GM18511 (cell line): ENCODE results near the gene OTULINL.
"Not testable (repeated sequence)": the region's sequence is repeated elsewhere in the genome, so short reads cannot be mapped to it uniquely, and the experiment has no call there.

ENCODE experiments used
- ATAC-seq: cut with Tn5 transposase; IDR thresholded peaks from one replicate; pipeline ENCODE4 v1.9.1; 2021; ENCODE audit warnings: mild to moderate bottlenecking, moderate library complexity; ENCODE audit not compliant: unreplicated experiment

The OTULINL gene

GRCh38 chr5:14581106-14581890, at the start of gene OTULINL:
Gene OTULINL, plus strand, starts transcription at chr5:14581792. Its CDS starts 103 bp downstream, at chr5:14581895.
- ATAC-seq: peak; percentile 99

GRCh38 chr5:14532180-14532579, 49.4 kb upstream of the OTULINL start:
- ATAC-seq: no peak

DNA sequence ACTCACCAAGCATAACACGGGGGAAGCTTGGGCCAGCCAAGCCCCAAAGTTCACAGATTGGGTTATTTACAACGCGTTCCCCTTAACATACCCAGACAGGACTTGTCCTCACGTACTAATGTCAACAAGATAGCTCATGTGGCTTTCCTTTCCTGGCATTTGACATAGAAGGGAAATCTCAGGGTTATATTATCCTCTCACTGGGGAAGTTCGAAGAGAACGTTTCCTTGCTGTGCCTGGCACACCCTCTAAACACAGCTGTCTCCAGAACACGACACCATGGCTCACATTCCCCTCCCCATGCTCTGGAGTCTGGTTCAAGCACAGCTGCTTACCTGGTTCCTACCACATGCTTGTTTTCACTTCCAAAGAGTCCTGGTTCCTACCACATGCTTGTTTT, 46.8 kb upstream of the OTULINL start:
- ATAC-seq: no peak

DNA sequence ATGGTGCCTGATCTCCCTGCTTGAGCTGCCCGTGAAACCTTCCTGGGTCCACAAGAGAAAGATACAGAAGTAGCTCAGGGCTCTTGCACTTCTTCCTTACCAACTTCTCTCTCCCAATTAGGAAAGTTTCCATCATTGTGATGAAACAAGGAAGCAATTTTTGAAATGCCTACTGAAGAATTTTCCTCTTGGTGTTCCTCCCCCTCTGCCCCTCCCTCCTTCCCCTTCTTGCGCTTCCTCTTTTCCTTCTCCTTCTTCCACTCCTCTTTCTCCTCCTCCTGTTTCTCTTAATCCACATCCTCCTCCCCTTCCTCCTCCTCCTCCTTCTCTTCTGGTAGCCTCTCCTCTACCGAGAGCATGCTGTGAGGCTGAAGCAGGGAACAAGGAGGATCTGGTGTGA, 36.3 kb upstream of the OTULINL start:
- no peak for ATAC-seq

DNA sequence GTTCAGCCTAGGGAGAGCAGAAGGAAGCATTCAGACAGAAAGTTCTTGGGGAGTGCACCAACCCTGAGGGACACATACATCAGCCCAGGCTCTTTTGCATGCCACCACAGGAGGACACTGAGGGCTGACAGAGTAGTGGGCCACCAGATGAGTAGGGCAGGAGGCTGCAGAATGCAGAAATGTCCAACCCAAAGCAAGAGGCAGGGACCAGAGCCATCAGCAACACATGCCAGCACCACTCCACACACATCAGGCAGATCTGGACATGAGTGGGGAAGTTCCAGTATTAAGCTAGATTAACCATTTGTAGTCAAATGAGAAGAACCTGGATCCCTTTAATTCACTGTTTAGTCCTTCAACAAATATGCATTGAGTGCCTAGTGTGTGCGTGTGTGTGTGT, 35.7 kb upstream of the OTULINL start:
- ATAC-seq: no peak

GRCh38 chr5:14547666-14548065, 33.9 kb upstream of the OTULINL start:
- no peak for ATAC-seq

- ATAC-seq: no peak
Measured at GRCh38 chr5:14551211-14551610, 30.4 kb upstream of the OTULINL start.

DNA sequence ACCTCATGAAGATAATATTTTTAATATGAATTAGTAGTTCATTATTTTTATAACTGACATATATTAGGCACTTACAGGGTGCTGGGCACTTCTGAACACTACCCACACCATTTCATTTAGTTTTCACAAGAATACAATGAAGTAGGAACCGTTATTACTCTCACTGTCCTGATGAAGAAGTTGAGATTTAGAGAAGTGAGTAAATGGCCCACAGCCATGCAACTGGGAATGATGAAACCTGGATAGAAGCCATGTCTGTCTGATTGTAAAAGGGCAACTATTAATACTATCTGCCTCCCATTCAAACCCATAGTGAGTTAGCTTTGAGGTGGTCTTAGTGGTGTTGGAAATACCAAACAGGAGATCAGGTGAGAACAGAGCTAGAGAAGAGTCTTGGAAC, 29.6 kb upstream of the OTULINL start:
- no peak for ATAC-seq

DNA sequence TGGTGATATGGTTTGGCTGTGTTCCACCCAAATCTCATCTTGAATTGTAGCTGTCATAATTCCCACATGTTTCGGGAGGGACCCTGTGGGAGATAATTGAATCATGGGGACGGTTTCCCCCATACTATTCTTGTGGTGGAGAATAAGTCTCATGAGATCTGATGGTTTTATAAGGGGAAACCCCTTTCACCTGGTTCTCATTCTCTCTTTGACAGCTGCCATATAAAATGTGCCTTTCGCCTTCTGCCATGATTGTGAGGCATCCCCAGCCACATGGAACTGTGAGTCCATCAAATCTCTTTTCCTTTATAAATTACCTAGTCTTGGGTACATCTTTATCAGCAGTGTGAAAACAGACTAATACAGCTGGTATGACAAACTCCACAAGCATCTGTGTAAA, 27.3 kb upstream of the OTULINL start:
- not testable (repeated sequence) for ATAC-seq

- no peak for ATAC-seq
Measured at GRCh38 chr5:14556015-14556414, 25.6 kb upstream of the OTULINL start.

GRCh38 chr5:14557203-14557770, 24.3 kb upstream of the OTULINL start:
- no peak for ATAC-seq

GRCh38 chr5:14557791-14558415, 23.7 kb upstream of the OTULINL start:
- no peak for ATAC-seq

DNA sequence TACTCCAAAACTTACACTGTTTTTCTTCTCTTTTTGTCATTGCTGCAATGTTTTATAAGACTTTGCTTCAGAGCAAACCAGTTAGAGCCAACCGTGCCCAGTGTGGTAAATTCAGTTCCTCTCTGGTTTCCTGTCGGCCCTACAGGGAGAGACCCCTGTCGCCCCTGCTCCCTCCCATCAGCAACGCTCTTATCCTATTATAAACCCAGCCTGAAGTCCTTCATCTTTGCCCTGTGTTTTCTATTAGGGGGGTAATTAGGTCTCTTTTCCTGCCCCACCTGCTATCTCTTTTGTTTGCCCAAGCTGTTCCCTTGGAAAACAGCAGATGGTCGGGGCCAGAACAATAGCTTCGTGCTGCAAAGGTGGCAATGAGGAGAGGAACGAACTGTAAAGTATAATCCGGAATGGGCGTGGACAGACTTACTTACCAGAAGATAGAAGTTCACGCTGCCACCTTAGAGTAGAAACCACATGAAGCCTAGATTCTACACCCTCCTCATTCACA, 21.4 kb upstream of the OTULINL start:
- no peak for ATAC-seq

DNA sequence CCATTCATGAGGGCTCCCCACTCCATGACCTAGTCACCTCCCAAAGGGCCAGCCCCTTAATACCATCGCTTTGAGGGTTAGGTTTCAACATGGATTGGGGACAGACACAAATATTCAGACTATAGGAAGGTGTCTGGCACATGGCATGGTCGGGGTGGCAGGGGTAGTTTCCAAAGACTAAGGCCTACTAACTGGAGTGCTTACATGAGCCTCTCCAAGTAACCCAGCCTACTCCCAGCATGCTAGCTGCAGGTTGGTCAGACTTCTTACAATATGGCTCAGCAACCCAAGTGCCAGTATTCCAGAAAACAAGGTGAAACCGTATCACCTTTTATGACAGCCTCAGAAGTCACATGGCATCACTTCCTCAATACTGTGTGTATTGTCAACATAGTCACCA, 19.9 kb upstream of the OTULINL start:
- no peak for ATAC-seq

DNA sequence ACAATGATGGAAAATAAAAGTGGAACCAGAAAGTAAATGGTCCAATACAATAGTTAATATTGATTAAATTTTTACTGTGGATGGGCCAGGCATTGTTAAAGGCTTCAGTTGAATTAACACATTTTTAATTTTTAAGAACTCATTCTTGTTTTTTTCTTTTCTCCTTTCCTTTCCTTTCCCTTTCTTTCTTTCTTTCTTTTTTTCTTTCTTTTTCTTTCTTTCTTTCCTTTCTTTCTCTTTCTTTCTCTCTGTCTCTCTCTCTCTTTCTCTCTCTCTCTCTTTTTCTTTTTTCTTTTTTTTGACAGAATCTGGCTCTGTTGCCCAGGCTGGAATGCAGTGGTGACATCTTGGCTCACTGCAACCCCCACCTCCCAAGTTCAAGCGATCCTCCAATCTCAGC, 13.3 kb upstream of the OTULINL start:
- no peak for ATAC-seq

DNA sequence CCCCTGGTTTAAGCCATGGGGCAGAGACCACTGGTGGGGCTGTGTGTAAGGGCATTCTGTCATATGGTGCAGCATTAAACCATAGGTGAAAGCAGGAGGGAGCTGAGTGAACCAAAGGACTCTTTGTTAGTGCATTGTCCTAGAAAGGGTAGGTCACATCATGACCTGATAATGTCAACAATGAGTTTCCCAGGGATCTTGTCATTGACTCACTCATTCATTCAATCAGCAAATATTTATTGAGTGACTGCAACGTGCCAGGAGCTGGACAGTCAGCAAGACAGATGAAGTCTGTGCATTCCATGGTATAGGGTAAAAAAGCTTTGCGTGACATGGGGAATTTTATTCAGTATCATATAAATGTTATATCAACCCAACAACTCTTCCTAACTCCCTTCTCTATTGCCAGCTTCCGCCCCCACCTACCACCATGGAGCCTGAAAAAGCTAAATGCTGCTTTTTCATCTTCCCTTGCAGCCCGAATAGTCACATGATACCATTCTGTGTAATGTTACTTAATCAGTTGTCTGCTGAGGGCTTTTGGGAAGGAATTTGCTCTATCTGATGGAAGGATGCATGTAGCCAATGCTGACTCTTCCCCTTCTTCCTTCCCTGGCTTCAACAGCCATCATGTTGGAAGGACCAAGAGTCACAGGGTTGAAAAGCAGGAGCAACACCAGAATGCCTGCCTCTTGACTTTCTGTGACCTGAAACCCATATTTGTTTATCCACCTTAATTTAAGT, 11.5 kb upstream of the OTULINL start:
- no peak for ATAC-seq

DNA sequence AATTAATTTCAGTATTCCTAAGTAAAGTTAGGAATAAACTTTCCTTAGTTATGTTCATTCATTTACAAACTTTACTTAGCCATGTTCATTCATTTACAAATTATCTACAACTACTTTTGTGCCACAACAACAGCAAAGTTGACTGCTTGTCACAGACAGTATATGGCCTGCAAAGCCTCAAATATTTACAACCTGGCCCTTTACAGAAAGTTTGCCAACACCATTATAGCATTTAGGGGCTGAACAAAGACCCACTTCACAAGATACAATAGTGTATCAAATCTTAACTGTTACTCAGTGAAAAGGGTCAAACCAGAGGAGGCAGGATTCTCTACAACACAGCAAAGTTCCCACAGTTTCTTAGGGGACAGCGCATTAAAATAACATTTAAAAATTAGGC, 9.7 kb upstream of the OTULINL start:
- ATAC-seq: no peak

DNA sequence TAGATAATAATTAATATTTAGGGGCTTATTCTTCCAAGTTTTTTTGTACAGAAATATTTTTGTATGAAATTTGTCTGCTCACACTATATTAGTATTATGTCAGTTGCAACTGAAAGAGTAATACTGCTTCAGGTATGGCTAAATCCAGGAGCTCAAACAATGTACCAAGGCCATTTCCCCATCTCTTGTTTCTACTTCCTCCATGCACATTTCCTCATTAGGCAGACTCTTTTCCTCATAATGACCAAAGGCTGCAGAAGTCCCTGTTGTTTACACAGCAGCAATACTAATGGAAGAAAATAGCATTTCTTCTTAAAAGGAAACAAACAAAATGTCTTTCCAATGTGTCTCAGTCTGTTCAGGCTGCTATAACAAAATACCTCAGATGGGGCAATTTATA, 9.2 kb upstream of the OTULINL start:
- ATAC-seq: no peak

DNA sequence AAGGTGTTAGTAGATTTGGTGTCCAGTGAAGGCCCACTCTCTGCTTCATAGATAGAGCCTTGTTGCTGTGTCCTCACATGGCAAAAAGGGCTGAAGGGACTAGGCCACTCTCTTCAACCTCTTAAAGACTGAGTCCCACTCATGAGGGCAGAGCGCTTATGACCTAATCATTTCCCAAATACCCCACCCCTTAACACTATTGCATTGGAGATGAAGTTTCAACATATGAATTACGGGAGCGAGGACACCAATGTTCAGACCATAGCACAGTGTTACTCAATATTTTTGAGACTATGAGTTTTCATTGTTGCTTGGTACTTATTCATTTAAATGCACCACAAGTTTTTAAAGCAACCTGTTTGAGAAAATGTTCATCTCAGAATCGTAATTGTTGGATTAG, 8.8 kb upstream of the OTULINL start:
- no peak for ATAC-seq

GRCh38 chr5:14574096-14574495, 7.5 kb upstream of the OTULINL start:
- ATAC-seq: no peak

- no peak for ATAC-seq
Measured at GRCh38 chr5:14574891-14575508, 6.6 kb upstream of the OTULINL start.
